Stimulated activated naive CD4-positive, alpha-beta T cell treated with Interleukin-2 at 50 U/mL for 16 hours (primary cell): Measurements from ENCODE around the gene EDC3.
"Not testable (repeated sequence)": the region's sequence is repeated elsewhere in the genome, so short reads cannot be mapped to it uniquely, and the experiment has no call there.

Experiments used
- DNase-seq: peaks from one replicate; lab custom pipeline; 2025; lab: John Stamatoyannopoulos, UW

EDC3 gene

DNA sequence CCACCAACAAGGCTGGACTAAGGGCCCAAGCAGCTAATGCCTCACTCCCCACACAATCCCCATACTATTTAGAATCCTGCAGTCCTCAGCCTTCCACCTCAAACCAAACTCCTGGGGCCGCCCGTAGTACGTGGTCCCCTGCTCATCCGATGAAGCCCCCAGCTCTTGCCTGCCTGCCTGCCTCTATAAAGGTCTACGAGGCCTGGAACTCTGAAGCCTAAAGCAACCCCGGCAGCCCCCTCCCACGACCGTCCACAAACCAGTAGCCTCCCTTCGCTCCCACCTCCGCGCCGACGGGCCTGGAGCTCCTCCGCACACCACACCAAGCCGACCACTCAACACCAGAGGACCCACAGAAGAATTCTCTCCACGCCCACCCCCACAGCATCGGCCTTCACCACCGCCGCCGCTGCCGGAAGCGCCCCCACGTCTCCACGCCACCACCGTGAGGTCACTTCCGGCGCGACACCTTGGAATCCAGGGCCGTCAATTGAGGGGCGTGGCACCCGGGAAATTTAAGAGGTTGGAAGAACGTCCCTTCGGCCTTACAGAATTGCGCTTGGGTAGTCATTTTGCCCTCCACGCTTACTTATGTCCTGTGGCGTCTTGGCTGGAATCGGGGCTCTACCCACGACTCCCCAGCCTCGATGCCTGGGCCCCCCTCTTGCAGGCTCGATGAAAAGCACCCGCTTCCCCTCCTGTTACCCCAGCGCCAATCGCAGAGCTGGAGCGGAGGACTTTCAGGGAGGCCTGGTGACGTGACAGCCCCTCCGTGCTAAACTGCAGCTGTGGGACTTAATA, at the start of gene EDC3:
EDC3 (minus strand) TSS at position 428 of the 801 bp plus-strand sequence. CDS start 20,900 bp downstream, outside the sequence.
- DNase-seq, result peak; percentile 87

DNA sequence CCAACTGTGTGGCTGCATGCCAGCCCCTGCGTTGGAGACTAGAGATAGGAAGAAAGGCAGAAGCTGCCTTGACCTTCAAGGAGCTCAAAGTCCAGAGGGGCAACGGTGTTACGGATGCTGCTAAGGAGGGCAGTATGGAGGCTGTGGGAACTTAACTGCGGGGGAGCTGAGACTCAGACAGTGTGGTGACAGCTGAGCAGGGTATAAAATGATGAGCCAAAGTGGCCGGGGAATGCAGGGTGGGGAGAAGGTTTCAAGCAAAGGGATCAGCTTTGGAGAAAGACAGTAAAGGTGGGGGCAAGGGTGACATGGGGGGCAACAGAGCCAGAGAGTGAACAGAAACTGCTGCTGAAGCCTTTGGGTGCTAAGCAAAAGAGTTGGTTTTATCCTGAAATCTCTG, 46.6 kb upstream of the EDC3 start:
- no peak for DNase-seq

GRCh38 chr15:74738239-74738638, 42.4 kb upstream of the EDC3 start:
- not testable (repeated sequence) for DNase-seq

GRCh38 chr15:74735305-74735704, 39.5 kb upstream of the EDC3 start:
- DNase-seq, result no peak

- DNase-seq, result no peak
These were observed 37.4 kb upstream of the EDC3 start for GRCh38 chr15:74733269-74733668.

DNA sequence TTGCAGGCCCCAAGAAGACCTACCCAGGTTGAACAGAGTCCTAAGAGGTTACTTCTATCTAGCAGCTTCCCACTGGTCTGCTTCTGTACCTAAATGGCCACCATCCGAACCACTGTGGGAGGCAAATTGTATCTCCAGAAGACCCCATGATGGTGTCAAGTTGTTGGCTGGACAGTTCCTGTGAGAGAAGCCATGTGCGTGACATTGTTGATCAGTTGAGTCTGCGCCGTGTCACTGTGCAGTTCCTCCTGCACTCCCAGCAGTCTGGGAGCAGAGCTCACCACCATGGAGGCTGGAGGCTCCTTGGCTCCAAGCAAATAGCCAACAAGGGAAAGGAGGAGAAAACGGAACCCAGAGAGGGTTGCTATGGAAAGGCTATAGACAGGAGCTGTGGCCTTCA, 37.0 kb upstream of the EDC3 start:
- DNase-seq, result no peak

GRCh38 chr15:74730619-74731316, 34.9 kb upstream of the EDC3 start:
- no peak for DNase-seq

DNA sequence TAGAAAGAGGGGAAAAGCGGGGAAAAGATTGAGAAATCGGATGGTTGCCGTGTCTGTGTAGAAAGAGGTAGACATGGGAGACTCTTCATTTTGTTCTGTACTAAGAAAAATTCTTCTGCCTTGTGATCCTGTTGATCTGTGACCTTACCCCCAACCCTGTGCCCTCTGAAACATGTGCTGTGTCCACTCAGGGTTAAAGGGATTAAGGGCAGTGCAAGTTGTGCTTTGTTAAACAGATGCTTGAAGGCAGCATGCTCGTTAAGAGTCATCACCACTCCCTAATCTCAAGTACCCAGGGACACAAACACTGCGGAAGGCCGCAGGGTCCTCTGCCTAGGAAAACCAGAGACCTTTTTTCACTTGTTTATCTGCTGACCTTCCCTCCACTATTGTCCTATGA, 33.5 kb upstream of the EDC3 start:
- DNase-seq, result not testable (repeated sequence)

DNA sequence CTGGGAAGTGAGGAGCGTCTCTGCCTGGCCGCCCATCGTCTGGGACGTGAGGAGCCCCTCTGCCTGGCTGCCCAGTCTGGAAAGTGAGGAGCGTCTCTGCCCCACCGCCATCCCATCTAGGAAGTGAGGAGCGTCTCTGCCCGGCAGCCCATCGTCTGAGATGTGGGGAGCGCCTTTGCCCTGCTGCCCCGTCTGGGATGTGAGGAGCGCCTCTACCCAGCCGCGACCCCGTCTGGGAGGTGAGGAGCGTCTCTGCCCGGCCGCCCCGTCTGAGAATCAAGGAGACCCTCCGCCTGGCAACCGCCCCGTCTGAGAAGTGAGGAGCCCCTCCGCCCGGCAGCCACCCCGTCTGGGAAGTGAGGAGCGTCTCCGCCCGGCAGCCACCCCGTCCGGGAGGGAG, 32.9 kb upstream of the EDC3 start:
- not testable (repeated sequence) for DNase-seq

DNA sequence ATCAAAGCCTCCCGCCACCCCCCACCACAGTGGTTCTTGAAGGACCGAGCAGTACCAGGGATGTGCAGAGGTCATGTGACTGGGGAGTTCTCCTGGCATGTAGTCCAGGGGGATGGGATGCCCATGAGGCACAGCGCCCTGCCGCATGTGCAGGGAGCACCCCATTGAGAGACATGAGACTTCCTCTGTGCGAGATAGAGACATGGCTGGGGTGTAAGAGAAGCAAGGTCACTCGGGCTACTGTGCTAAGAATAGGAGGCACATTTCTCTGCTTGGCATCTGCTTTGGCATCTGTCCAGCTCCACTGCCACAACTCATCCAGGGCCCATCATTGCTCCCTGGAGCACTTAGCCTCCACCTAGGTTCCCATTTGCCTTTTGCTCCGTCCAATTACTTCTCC, 31.9 kb upstream of the EDC3 start:
- no peak for DNase-seq

DNA sequence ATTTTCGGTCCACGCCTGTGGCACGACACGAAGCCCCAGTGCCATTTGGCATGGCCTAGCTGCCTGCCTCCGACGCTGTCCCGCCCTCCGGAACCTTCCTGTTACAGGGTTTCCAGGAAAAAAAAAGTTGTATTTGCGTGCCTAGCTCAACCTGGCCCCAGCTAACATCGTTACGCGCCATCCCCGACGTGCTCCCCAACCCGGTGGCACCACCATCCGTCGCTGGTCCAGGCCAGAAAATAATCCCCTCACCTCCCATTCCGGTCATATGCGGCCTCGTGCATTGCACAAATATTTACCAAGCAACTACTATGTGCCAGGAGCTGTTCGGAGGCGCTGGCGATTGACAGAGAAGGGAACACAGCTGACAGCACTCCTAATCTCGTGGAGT, 30.9 kb upstream of the EDC3 start:
- DNase-seq, result peak; percentile 14

GRCh38 chr15:74725845-74726773, 30.3 kb upstream of the EDC3 start:
- peak; percentile 62 for DNase-seq

GRCh38 chr15:74725225-74725774, 29.5 kb upstream of the EDC3 start, which contains the start of gene CYP1A1:
CYP1A1 (minus strand) TSS chr15:74725528; CDS start chr15:74723097, 2,431 bp downstream.
- peak; percentile 40 for DNase-seq

DNA sequence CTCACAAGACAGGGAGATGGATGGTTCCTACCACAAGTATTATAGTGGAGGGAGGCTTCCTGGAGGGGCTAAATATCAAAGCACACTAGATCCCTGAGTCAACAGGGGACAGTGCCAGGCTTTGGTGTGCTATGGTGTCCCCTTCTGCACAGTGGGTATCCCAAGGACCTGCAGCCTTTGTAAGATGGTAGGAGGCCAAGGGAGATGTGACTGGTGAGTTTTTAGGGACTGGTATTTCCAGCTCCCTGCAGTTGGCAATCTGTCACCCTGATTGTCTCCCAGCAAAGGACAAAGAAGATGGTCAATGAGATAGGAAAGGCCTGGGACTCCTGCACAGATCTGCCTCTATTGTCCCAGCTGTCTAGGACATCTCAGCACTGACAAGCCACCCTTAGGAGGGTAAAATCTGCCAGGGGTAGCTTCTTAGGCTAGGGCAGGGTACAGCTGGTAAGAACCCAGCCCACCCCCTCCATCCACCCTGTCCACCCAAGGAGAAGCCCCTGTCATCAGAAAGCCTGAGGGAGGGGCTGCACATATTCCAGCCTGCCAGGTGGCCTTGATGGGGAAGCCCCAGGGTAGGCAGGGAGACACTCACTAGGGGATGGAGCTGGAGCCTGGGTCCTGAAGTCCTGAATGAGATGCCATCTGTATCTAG, 28.9 kb upstream of the EDC3 start:
- no peak for DNase-seq

DNA sequence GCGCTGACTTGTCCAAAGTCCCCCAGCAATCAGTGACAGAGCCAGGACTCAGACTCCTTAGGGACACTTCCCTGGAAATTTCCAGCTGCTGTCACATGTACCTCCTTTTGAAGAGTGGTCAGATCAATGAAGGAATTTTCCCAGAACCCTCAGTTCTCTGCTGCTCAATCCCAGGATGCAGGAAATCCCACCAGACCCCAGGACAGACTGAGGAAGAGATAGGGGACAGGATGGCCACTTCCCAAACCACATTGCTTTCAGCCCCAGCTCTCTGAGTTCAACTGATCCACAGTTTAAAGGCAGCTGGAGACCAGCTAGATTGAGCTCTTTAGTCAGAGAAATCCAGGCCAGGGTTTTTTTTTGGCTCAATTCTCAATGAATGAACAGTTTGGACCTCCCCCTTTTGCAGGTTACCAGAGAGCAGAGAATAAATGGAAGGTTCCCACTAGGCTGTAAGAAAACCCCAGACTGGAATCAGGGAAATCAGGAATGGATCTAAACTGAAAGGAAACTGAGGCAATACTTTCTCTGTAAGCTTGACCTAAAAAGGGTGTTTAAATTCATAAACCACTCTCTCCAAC, 28.0 kb upstream of the EDC3 start:
- DNase-seq, result no peak

GRCh38 chr15:74723187-74723586, 27.4 kb upstream of the EDC3 start:
- DNase-seq, result no peak

GRCh38 chr15:74722591-74722990, 26.8 kb upstream of the EDC3 start:
- DNase-seq, result no peak

DNA sequence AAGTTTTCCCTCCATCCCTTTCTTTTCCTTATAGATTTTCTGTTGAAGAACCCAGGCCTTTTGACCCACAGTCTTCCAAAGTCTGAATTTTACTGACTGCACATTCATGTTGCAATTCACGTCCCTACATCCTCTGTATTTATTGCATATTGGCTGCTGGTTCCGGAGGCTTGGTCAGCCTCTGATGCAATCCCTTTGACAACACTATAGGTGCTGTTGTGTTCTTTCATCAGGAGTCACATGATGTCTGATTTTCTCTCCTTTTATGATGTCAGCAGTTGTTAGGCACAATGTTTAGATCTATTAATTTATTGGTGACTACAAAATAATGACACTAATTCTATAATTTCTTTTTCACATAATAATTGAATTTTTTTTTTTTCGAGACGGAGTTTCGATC, 20.8 kb upstream of the EDC3 start:
- no peak for DNase-seq

DNA sequence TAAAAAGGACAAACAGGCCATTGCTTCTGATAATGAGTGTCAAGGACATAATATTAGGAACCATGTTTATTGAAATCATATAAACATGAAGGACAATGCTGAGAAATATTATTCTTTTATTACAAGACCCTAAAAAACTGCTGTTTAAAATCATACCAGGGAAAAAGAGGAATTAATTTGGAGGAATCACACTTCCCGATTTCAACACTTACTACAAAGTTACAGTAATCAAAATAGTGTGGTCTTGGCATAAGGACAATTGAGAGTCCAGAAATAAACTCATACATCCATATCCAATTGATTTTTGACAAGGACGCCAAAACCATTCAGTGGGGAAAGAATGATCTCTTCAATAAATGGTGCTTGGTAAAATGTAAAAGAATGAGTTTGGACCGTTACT, 16.5 kb upstream of the EDC3 start:
- no peak for DNase-seq

- no peak for DNase-seq
These were observed 14.7 kb upstream of the EDC3 start for GRCh38 chr15:74710319-74711094.
